ENCODE results near the gene NEDD4L.
"Not testable (repeated sequence)": the region's sequence is repeated elsewhere in the genome, so short reads cannot be mapped to it uniquely, and the experiment has no call there.

NEDD4L gene

DNA sequence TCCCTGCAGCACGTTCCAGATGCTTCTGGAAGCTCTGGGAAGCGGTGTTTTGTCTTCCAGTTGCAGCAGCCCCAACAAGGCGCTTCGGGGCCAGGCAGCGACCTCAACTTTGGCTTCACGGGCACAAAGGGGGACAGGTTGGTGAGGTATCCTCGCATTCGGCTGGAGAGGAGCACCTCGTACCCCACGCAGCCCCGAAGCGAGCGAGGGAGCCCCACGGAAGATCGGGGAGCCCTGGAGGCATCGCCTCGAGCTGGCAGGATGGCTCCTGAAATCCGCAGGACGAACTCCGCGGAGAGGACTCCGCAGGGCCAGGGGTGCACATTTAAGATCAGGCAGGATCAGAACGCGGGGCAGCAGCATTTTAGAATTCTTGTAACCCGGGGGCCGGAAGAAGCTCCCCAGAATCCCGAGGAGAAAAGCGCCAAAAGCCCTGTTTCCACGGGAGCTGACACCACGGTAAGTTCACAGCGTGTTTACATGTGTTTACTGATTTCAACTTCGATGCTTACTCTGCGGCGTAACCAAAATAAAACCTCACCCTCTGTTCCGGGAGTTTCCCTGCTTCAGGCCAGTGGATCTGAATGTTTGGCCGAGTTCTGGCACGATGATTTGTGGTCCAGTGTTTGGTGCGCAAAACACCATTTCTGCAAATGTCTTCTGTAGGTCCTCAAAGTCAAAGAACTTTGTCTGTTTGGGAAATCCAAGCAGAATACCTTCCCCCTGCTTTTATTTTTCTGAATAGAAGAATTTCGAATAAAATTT lies 212.5 kb downstream of the NEDD4L start:
- TF ChIP-seq, protein P1, sequence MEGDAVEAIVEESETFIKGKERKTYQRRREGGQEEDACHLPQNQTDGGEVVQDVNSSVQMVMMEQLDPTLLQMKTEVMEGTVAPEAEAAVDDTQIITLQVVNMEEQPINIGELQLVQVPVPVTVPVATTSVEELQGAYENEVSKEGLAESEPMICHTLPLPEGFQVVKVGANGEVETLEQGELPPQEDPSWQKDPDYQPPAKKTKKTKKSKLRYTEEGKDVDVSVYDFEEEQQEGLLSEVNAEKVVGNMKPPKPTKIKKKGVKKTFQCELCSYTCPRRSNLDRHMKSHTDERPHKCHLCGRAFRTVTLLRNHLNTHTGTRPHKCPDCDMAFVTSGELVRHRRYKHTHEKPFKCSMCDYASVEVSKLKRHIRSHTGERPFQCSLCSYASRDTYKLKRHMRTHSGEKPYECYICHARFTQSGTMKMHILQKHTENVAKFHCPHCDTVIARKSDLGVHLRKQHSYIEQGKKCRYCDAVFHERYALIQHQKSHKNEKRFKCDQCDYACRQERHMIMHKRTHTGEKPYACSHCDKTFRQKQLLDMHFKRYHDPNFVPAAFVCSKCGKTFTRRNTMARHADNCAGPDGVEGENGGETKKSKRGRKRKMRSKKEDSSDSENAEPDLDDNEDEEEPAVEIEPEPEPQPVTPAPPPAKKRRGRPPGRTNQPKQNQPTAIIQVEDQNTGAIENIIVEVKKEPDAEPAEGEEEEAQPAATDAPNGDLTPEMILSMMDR (IDR thresholded peaks at IDR 0.05; ENCODE audit: low read depth, low read length, missing control alignments), result no peak
- DNase-seq (ENCODE audit: low read depth), result no peak
- H3K4me3 ChIP-seq (ENCODE audit: low read depth, low read length), result no peak overlapping the region

DNA sequence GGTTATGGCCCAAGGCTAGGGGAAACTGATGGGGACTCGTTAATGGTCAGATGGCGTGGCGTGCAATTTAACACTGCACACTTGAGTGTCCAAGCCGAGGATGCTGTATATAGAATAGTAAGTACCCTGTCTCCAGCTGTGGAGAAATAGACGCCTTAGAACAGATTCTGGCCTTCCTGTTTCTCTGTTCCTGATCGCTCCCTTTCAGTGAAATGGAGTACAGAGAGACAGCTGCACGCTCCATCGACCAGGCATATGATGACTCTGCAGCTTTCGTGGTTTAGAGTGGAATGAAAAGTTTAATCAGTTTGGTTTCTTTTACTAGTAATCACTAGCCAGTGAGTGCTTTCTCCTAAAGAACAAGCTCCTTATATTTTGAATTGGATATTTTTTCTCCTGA lies 213.4 kb downstream of the NEDD4L start:
- no peak for DNase-seq (ENCODE audit: low read depth)
- TF ChIP-seq, protein P1 (IDR thresholded peaks at IDR 0.05; ENCODE audit: low read depth, low read length, missing control alignments), result no peak
- H3K4me3 ChIP-seq (ENCODE audit: low read depth, low read length), result no peak overlapping the region

DNA sequence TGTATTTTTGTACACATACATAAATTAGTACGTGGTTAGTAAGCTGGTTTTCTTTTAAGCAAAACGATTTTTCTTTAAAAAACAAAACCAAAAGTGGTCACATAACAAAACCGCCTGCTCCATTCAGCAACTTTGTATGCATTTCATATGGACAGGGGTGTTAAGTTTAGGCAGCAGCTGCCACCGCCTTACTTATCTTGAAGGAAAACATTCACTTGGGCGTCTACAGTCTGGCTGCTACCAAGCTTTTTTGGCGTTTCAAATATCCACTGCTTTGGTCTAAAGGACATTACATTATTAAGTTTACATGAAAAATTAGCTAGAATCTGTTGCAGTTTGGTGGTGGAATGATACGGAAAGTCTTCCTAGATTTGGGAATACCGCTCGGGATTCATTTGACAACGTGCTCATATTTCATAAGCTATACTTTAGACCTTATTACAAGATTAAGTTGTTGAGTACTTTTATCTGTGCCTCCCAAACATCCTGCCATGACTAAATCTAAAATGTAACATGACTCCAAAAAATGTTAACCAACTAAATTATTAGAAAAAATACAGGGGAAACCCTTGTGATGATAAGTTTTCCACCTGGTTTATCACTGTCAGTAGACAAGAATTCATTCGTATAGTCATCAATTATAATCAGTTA lies 214.8 kb downstream of the NEDD4L start:
- DNase-seq (ENCODE audit: low read depth), result no peak
- no peak overlapping the region for H3K4me3 ChIP-seq (ENCODE audit: low read depth, low read length)
- TF ChIP-seq, protein P1 (IDR thresholded peaks at IDR 0.05; ENCODE audit: low read depth, low read length, missing control alignments), result no peak

DNA sequence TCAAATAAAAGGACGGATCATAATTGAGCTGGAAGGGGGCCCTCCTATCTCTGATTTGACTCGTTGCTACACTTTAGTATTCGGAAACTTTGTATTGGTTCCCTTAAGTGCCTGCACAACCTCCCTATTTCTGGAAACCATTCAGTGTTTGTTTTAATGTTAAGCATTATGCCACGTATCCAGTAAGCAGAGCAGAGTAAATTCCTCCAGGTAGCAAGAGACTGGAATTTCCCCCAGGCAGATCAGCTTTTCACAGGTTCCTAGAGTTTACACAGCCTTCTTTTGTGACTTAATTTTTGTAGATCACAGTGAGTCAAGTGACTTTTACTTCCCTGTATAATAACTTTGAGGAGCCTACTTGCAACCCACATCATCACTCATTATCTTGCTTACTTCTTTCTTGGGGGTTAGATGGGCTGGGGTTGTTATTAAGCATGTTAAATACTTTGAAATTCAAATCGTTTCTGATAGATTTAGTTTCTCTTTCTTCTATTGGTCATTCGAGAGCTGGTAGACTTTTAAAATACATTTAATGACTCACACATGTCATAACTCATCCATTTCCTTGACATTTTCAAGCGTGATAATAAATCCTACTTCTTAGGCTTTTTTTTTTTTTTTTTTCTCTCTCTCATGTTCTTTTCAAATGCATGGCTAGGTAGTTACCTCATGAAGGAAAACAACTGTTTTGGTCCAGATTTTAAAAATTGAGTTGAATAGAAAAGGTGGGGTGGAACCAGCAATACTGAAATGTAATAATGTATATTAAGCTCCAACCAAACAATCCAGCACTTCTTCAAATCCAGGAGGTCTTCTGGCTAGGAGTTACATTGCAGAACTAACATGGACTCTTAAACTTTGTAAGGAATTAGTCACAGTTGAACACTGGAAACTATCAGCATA lies 219.3 kb downstream of the NEDD4L start:
- TF ChIP-seq, protein P1 (IDR thresholded peaks at IDR 0.05; ENCODE audit: low read depth, low read length, missing control alignments), result no peak
- DNase-seq (ENCODE audit: low read depth), result no peak
- H3K4me3 ChIP-seq (ENCODE audit: low read depth, low read length), result no peak overlapping the region

DNA sequence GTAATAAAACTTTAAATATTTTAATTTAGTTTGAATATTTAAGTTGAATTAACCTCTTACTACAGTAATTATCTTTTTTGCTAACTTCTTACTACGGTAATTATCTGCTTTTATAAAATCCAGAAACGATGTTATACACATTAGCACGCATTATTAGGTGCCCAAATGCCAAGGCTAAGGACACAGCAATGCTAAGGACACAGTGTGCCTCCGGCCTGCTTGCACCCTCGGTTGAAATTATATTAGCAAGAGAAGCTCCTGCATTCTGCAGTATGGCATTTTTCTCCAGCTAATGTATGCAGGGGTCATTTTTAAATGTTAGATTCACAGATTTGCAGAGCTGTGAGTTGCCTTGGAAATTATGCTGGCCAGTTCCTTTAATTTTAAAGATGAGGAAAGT lies 220.0 kb downstream of the NEDD4L start:
- DNase-seq (ENCODE audit: low read depth), result no peak
- no peak overlapping the region for H3K4me3 ChIP-seq (ENCODE audit: low read depth, low read length)
- TF ChIP-seq, protein P1 (IDR thresholded peaks at IDR 0.05; ENCODE audit: low read depth, low read length, missing control alignments), result no peak

DNA sequence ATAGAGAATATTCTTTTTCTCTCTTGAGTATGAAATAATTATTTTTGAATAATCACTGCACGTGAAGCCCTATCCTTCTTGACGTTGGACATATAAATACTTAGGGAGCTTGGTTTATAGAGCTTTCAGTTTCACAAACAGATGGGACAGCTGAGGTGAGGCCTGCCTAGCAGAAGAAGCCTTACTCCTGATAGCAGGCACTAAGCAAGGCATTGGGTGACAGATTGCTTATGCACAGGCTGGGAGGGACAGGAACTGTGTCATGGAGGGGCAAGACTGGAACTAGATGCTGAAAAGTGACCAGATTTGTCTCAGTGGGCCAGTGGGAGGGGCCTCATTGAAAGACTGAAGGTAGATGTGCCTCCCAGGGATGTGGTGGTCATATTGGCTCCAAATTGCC lies 220.8 kb downstream of the NEDD4L start:
- TF ChIP-seq, protein P1 (IDR thresholded peaks at IDR 0.05; ENCODE audit: low read depth, low read length, missing control alignments), result no peak
- no peak overlapping the region for H3K4me3 ChIP-seq (ENCODE audit: low read depth, low read length)
- no peak for DNase-seq (ENCODE audit: low read depth)

DNA sequence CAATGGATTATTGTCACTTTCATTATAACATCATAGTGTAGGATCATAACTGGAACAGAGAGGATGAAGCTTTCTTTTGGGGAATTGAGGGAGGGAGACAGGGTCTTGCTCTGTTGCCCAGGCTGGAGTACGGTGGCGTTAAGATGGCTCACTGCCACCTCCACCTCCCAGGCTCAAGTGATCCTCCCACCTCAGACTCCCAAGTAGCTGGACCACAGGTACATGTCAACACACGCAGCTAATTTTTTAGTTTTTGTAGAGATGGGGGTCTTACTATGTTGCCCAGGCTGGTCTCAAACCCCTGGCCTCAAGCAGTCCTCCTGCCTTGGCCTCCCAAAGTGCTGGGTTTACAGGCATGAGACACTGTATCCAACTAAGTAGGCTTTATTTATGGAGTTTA lies 221.5 kb downstream of the NEDD4L start:
- not testable (repeated sequence) for DNase-seq (ENCODE audit: low read depth); H3K4me3 ChIP-seq (ENCODE audit: low read depth, low read length)
